ENCODE data around the gene NPIPB9.
"Not testable (repeated sequence)": the region's sequence is repeated elsewhere in the genome, so short reads cannot be mapped to it uniquely, and the experiment has no call there.

DNA sequence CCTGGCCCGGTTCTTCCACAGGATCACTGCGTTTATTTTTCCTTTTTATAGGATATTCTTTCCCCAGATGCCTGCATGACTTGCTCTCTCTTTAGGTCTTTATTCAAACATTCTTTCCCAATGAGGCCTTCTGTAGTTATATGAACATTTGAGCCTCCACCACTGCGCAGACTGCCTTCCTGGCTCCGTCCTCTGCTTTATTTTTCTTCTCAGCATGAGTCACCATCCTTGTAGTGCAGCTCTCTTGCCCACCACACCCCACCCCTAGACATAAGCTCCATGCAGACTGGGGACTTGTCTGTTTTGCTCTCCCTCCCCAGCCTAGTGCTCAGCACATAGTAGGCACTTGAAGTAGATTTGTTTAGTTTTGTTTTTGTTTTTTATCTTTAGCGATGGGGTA is 20.3 kb upstream of the NPIPB9 start:
- TF ChIP-seq, protein P1, sequence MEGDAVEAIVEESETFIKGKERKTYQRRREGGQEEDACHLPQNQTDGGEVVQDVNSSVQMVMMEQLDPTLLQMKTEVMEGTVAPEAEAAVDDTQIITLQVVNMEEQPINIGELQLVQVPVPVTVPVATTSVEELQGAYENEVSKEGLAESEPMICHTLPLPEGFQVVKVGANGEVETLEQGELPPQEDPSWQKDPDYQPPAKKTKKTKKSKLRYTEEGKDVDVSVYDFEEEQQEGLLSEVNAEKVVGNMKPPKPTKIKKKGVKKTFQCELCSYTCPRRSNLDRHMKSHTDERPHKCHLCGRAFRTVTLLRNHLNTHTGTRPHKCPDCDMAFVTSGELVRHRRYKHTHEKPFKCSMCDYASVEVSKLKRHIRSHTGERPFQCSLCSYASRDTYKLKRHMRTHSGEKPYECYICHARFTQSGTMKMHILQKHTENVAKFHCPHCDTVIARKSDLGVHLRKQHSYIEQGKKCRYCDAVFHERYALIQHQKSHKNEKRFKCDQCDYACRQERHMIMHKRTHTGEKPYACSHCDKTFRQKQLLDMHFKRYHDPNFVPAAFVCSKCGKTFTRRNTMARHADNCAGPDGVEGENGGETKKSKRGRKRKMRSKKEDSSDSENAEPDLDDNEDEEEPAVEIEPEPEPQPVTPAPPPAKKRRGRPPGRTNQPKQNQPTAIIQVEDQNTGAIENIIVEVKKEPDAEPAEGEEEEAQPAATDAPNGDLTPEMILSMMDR (IDR thresholded peaks at IDR 0.05) = not testable (repeated sequence)
- not testable (repeated sequence) for TF ChIP-seq POLR2AphosphoS5 (IDR thresholded peaks at IDR 0.05)
